GM23338 (cell line): ENCODE data around the gene CD99L2. TPM values are rescaled to one million over a fixed set of nuclear protein-coding genes. Genes with fewer than 3 reads are reported as not detected.

Experiments
- ATAC-seq: fragments of 200-7000 bp; cut with Tn5 transposase; 3 replicates; pipeline ENCODE4 v1.9.1; 2020
- DNase-seq: peaks from one replicate; pipeline ENCODE4 v3.0.0-alpha.2; 2015; ENCODE audit warnings: low spot score
- H2AFZ ChIP-seq: fragments of 200-600 bp; sonication (generic); 2 replicates; pipeline ENCODE4 v1.8.0; 2016; ENCODE audit warnings: antibody characterized with exemption, mild to moderate bottlenecking, moderate library complexity
- H3F3A ChIP-seq: fragments of 200-600 bp; sonication (generic); replicated peaks from 2 replicates; pipeline ENCODE4 v1.8.0; 2017; ENCODE audit warnings: antibody characterized with exemption, mixed run types, low read depth
- H3K27ac ChIP-seq: fragments of 200-600 bp; sonication (generic); 2 replicates; pipeline ENCODE4 v1.6.1; 2016; ENCODE audit warnings: low read depth
- H3K27me3 ChIP-seq: fragments of 200-600 bp; sonication (generic); 2 replicates; pipeline ENCODE4 v1.8.0; 2016; ENCODE audit warnings: mild to moderate bottlenecking, mixed run types, moderate library complexity; ENCODE audit not compliant: insufficient read depth
- H3K36me3 ChIP-seq: fragments of 200-600 bp; sonication (generic); 2 replicates; pipeline ENCODE4 v1.8.0; 2016; ENCODE audit warnings: mild to moderate bottlenecking; ENCODE audit not compliant: insufficient read depth
- H3K4me1 ChIP-seq: fragments of 200-600 bp; sonication (generic); 2 replicates; pipeline ENCODE4 v1.8.0; 2016; ENCODE audit warnings: mild to moderate bottlenecking, moderate library complexity; ENCODE audit not compliant: insufficient read depth
- H3K4me2 ChIP-seq: fragments of 200-600 bp; sonication (generic); 2 replicates; pipeline ENCODE4 v1.7.1; 2017; ENCODE audit warnings: mixed run types
- H3K4me3 ChIP-seq: fragments of 200-600 bp; sonication (generic); 2 replicates; pipeline ENCODE4 v1.6.1; 2016; ENCODE audit warnings: mixed run types
- H3K79me2 ChIP-seq: fragments of 200-600 bp; sonication (generic); replicated peaks from 2 replicates; pipeline ENCODE4 v1.8.0; 2017; ENCODE audit warnings: mild to moderate bottlenecking; ENCODE audit not compliant: insufficient read depth
- H3K9me2 ChIP-seq: fragments of 200-600 bp; sonication (generic); 2 replicates; pipeline ENCODE4 v1.8.0; 2017; ENCODE audit not compliant: insufficient read depth
- H4K20me1 ChIP-seq: fragments of 200-600 bp; sonication (generic); replicated peaks from 2 replicates; pipeline ENCODE4 v1.8.0; 2017; ENCODE audit warnings: mild to moderate bottlenecking; ENCODE audit not compliant: insufficient read depth
- H3K27ac Mint-ChIP-seq: 2 replicates; pipeline ENCODE4 v1.8.0; 2020; ENCODE audit warnings: inconsistent platforms, mild to moderate bottlenecking, moderate library complexity, mixed read lengths
- H3K27me3 Mint-ChIP-seq: 3 replicates; pipeline ENCODE4 v1.8.0; 2022; ENCODE audit warnings: low read depth, mild to moderate bottlenecking, moderate library complexity, mixed read lengths, inconsistent platforms; ENCODE audit not compliant: insufficient read depth, poor library complexity
- H3K36me3 Mint-ChIP-seq: 3 replicates; pipeline ENCODE4 v1.8.0; 2021; ENCODE audit warnings: low read depth, mild to moderate bottlenecking, inconsistent platforms, moderate library complexity, mixed read lengths
- H3K4me1 Mint-ChIP-seq: 3 replicates; pipeline ENCODE4 v1.8.0; 2020; ENCODE audit warnings: mild to moderate bottlenecking, inconsistent platforms, mixed read lengths
- H3K4me3 Mint-ChIP-seq: 3 replicates; pipeline ENCODE4 v1.8.0; 2021; ENCODE audit warnings: moderate library complexity, mild to moderate bottlenecking, inconsistent platforms, mixed read lengths
- H3K9me3 Mint-ChIP-seq: 3 replicates; pipeline ENCODE4 v1.8.0; 2020; ENCODE audit warnings: moderate library complexity, mild to moderate bottlenecking, inconsistent platforms, mixed read lengths
- CTCF ChIP-seq, 2 experiments: fragments of 200-600 bp in 1 of 2; sonication (generic) in 1 of 2; conservative IDR thresholded peaks; 2 replicates each; pipeline versions ENCODE4 v1.5.1 to v1.6.1; 2016 to 2017; ENCODE audit warnings: antibody characterized with exemption in 2 of 2, low read depth in 2 of 2, mild to moderate bottlenecking in 2 of 2, moderate library complexity in 1 of 2
- EZH2phosphoT487 ChIP-seq: fragments of 200-600 bp; sonication (generic); IDR thresholded peaks from one replicate; pipeline ENCODE4 v1.8.1; 2018; ENCODE audit warnings: antibody characterized with exemption; ENCODE audit not compliant: unreplicated experiment
- JUNB ChIP-seq: IDR thresholded peaks from one replicate; pipeline ENCODE4 v1.6.1; 2016; ENCODE audit warnings: antibody characterized with exemption; ENCODE audit not compliant: unreplicated experiment
- NANOG ChIP-seq: IDR thresholded peaks from 2 replicates; pipeline ENCODE4 v1.6.1; 2016; ENCODE audit warnings: antibody characterized with exemption, borderline replicate concordance
- POLR2AphosphoS5 ChIP-seq: IDR thresholded peaks from 2 replicates; pipeline ENCODE4 v1.6.1; 2016; ENCODE audit warnings: antibody characterized with exemption, low read depth
- ZNF331 ChIP-seq: fragments of 250-450 bp; sonication (Bioruptor Pico); IDR thresholded peaks from 2 replicates; pipeline ENCODE4 v1.5.0; 2020; ENCODE audit warnings: low read depth, mild to moderate bottlenecking, moderate library complexity
- polyA plus RNA-seq: library from polyadenylated mRNA; unstranded; fragments of >200 nt; fragmentation: Nextera tagmentation; extraction: Ambion mirVana; gene quantifications from 2 replicates; pipeline ENCODE4 v1.2.1, GENCODE V29; 2016
- total RNA-seq: library from RNA; depleted of rRNA; stranded (reverse); fragments of >200 nt; shearing (Covaris generic); gene quantifications from 2 replicates; pipeline ENCODE4 v1.2.3, GENCODE V29; 2014
- TF ChIP-seq, protein P1 (sequence below): fragments of 250-450 bp; sonication (Bioruptor Pico); IDR thresholded peaks from 2 replicates; pipeline ENCODE4 v1.5.0; 2020; ENCODE audit warnings: mild to moderate bottlenecking, moderate library complexity

Gene CD99L2
- total and polyA plus RNA-seq, 2 experiments from 2014 or later: 2.6 to 6.4 TPM

DNA sequence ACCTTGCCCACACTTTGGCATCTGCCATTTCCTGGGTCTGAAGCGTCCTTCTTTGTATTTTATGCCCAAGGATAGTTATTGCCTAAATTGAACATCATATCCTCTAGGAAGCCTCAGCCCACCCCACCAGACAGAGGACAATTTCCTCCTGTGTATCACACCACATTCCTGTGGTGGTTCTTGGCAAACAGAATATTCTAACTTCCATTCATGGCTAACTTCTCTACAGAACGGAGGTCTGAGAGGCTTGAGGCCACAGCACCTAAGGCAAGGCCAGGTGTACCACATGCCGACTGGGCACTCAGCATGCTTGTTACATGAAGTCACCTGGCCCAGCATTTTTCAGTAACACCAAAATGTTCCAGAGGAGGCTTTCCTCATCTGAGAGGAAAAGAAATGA is 42.4 kb downstream of the CD99L2 start:
- no peaks in the 10 kb centered on the region for H3K27me3 Mint-ChIP-seq
- H3K4me3 ChIP-seq: no peak overlapping the region
- H3K79me2 ChIP-seq: peaks cover 20% of the 10 kb centered on the region
- H3K27ac Mint-ChIP-seq: 0 out of 2 replicates have a peak overlapping the region, but pooled peaks have one; percentile 52
- ATAC-seq: no peak
- H3K4me1 ChIP-seq: no peaks in the 10 kb centered on the region
- no peak overlapping the region for H2AFZ ChIP-seq
- H3K9me2 ChIP-seq: no peaks in the 10 kb centered on the region
- H3K4me3 Mint-ChIP-seq: no peak overlapping the region
- peaks cover 3% of the 10 kb centered on the region; the same call in 2 of the 3 replicates for H3K4me1 Mint-ChIP-seq
- no peaks in the 10 kb centered on the region for H4K20me1 ChIP-seq
- no peak for DNase-seq
- TF ChIP-seq EZH2phosphoT487 (no peak), CTCF (conservative IDR thresholded peaks at IDR 0.05; ENCODE audit: low read depth in 2 of 2) (no peak), JUNB (no peak), NANOG (no peak), POLR2AphosphoS5 (no peak), ZNF331 (CRISPR knock-in tag) (no peak)
- TF ChIP-seq, protein P1, sequence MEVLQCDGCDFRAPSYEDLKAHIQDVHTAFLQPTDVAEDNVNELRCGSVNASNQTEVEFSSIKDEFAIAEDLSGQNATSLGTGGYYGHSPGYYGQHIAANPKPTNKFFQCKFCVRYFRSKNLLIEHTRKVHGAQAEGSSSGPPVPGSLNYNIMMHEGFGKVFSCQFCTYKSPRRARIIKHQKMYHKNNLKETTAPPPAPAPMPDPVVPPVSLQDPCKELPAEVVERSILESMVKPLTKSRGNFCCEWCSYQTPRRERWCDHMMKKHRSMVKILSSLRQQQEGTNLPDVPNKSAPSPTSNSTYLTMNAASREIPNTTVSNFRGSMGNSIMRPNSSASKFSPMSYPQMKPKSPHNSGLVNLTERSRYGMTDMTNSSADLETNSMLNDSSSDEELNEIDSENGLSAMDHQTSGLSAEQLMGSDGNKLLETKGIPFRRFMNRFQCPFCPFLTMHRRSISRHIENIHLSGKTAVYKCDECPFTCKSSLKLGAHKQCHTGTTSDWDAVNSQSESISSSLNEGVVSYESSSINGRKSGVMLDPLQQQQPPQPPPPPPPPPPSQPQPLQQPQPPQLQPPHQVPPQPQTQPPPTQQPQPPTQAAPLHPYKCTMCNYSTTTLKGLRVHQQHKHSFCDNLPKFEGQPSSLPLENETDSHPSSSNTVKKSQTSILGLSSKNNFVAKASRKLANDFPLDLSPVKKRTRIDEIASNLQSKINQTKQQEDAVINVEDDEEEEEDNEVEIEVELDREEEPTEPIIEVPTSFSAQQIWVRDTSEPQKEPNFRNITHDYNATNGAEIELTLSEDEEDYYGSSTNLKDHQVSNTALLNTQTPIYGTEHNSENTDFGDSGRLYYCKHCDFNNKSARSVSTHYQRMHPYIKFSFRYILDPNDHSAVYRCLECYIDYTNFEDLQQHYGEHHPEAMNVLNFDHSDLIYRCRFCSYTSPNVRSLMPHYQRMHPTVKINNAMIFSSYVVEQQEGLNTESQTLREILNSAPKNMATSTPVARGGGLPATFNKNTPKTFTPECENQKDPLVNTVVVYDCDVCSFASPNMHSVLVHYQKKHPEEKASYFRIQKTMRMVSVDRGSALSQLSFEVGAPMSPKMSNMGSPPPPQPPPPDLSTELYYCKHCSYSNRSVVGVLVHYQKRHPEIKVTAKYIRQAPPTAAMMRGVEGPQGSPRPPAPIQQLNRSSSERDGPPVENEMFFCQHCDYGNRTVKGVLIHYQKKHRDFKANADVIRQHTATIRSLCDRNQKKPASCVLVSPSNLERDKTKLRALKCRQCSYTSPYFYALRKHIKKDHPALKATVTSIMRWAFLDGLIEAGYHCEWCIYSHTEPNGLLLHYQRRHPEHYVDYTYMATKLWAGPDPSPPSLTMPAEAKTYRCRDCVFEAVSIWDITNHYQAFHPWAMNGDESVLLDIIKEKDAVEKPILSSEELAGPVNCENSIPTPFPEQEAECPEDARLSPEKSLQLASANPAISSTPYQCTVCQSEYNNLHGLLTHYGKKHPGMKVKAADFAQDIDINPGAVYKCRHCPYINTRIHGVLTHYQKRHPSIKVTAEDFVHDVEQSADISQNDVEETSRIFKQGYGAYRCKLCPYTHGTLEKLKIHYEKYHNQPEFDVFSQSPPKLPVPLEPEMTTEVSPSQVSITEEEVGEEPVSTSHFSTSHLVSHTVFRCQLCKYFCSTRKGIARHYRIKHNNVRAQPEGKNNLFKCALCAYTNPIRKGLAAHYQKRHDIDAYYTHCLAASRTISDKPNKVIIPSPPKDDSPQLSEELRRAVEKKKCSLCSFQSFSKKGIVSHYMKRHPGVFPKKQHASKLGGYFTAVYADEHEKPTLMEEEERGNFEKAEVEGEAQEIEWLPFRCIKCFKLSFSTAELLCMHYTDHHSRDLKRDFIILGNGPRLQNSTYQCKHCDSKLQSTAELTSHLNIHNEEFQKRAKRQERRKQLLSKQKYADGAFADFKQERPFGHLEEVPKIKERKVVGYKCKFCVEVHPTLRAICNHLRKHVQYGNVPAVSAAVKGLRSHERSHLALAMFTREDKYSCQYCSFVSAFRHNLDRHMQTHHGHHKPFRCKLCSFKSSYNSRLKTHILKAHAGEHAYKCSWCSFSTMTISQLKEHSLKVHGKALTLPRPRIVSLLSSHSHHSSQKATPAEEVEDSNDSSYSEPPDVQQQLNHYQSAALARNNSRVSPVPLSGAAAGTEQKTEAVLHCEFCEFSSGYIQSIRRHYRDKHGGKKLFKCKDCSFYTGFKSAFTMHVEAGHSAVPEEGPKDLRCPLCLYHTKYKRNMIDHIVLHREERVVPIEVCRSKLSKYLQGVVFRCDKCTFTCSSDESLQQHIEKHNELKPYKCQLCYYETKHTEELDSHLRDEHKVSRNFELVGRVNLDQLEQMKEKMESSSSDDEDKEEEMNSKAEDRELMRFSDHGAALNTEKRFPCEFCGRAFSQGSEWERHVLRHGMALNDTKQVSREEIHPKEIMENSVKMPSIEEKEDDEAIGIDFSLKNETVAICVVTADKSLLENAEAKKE (CRISPR knock-in tag): no peak
- no peak overlapping the region for H3K4me2 ChIP-seq
- no peaks in the 10 kb centered on the region for H3K27me3 ChIP-seq
- H3K36me3 ChIP-seq: no peaks in the 10 kb centered on the region
- peaks cover 15% of the 10 kb centered on the region; the same call in 1 of the 3 replicates for H3K36me3 Mint-ChIP-seq
- peaks cover 2% of the 10 kb centered on the region for H3K9me3 Mint-ChIP-seq
- no peak overlapping the region for H3K27ac ChIP-seq
- H3F3A ChIP-seq: no peaks in the 10 kb centered on the region
